T follicular helper cell (primary cell): ENCODE measurements around the gene CACNA2D3.

Source experiments
- DNase-seq: peaks from one replicate; pipeline ENCODE4 v3.0.0-alpha.2; 2020; ENCODE audit warnings: low read depth

Gene CACNA2D3

GRCh38 chr3:54127499-54128056 is 5.2 kb downstream of the CACNA2D3 start:
- no peak for DNase-seq

DNA sequence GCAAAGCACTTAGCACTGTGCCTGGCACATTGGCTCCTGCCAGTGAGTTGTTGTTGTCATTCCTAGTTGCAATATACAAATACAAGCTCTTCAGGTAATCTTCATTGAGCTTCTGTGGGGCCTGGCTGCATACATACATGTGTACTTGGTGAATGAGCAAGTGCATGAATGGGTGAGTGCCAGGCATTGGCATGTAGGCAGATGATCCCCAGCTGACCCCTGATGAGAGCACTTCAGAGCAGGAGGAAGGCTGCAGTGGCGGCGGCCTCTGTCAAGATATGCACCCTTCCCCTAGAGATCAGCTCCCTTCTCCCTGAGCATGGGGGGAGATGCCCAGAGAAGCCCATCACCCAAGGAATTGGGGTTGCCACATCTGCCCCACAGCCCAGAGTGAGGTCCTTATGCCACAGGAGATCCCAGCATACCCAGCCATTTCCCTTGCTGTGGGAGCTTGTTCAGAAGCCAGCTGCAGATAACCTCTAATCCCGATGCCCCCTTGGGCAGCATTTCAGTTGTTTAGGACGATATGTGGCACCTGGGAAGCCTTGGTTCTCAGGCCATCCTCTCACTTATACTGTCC is 8.8 kb downstream of the CACNA2D3 start:
- no peak for DNase-seq

- DNase-seq: no peak
These were observed 9.5 kb downstream of the CACNA2D3 start for GRCh38 chr3:54131890-54132289.

- no peak for DNase-seq
These were observed 10.3 kb downstream of the CACNA2D3 start for GRCh38 chr3:54132685-54133084.

- no peak for DNase-seq
These were observed 10.8 kb downstream of the CACNA2D3 start for GRCh38 chr3:54133196-54133595.

- DNase-seq: no peak
These were observed 11.8 kb downstream of the CACNA2D3 start for GRCh38 chr3:54134155-54134554.

DNA sequence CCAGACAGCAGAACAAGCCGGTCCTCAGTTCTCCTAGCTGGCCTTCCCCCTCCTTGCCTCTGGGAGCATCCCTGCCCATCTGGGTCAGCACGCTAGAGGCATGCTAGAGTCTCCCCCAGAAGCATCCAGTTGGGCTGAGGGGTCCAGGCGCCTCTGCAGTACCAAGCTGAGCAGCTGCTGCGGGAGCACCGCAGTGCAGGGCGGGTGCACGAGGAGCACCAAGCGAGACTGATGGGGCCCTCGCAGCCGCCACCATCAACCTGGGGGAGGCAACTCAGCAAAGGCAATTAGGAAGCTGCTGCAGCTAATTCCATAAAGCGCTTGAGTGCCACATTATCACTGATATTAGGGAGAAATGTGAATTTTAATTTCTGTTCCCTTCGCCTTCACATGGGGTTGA is 12.4 kb downstream of the CACNA2D3 start:
- DNase-seq: no peak

DNA sequence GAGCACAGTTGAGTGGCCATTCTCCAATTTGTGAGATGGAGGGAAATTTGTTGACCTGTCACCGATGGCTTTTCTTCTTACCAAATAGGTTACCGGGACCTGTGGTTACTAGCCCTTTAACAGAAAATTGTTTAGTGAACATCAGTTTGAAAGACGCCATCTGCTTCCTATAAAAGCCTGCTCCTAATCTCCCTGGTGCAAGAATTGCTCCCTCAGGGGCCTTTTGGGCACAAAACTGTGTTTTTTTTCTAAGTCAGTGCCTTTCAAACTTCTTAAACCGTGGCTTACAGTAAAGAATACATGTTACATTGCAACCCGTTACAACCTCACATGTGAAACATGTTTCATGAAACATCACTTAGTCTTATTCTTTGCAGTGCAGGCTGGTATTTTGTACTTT is 15.0 kb downstream of the CACNA2D3 start:
- no peak for DNase-seq

DNA sequence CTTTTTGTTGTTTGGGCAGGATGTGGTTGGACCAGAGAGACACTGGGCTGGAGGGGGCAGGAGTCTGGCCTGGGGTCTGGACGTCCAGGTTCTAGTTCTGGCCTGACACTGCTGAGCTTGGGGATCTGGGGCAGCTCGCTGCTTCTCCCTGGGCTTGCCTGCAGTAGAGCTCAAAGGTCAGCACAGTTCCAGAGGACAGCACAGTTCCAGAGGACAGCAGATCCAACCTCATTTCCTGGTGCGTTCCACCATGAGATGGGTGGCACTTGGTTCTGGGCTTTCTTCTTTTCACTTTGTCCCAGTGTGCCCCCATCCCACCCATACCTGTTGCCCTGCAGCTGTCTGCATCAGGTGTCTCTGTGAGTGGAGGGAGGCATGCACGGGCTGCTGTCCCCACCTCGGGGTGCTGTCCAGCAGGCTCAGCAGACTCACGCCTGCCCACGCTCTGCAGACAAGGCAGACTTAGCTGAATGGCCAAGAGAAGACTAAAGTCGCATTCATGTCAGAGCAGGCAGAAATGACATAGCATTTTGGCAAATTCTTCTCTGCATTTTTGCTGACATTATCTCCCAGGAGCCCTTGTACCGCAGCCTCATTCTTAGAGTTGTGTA is 16.7 kb downstream of the CACNA2D3 start:
- DNase-seq: no peak

- DNase-seq: no peak
These were observed 17.3 kb downstream of the CACNA2D3 start for GRCh38 chr3:54139630-54140029.

- no peak for DNase-seq
These were observed 21.9 kb downstream of the CACNA2D3 start for GRCh38 chr3:54144284-54144683.

- no peak for DNase-seq
These were observed 24.3 kb downstream of the CACNA2D3 start for GRCh38 chr3:54146506-54147239.

DNA sequence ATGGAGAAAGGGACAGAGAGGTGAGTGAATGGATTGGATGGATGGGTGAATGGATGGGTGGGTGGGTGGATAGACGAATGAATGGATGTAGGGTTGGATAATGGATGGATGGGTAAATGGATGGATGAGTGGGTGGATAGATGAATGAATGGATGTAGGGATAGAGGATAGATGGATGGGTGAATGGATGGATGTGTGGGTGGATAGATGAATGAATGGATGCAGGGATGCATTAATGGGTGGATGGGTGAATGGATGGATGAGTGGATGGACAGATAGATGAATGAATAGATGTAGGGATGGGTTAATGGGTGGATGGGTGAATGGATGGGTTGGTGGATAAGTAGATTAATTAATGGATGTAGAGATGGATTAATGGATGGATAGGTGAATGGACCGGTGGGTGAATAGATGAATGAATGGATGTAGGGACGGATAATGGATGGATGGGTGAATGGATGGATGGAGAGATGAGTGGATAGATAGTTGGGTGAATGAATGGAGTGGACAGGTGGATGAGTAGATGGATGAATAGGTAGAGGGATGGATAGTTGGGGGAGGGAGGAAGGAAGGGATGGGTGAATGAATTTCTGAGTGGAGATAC is 28.6 kb downstream of the CACNA2D3 start:
- DNase-seq: no peak

- DNase-seq: no peak
These were observed 31.1 kb downstream of the CACNA2D3 start for GRCh38 chr3:54153477-54153876.

GRCh38 chr3:54157860-54158259 is 35.5 kb downstream of the CACNA2D3 start:
- no peak for DNase-seq

- no peak for DNase-seq
These were observed 37.6 kb downstream of the CACNA2D3 start for GRCh38 chr3:54159917-54160316.

DNA sequence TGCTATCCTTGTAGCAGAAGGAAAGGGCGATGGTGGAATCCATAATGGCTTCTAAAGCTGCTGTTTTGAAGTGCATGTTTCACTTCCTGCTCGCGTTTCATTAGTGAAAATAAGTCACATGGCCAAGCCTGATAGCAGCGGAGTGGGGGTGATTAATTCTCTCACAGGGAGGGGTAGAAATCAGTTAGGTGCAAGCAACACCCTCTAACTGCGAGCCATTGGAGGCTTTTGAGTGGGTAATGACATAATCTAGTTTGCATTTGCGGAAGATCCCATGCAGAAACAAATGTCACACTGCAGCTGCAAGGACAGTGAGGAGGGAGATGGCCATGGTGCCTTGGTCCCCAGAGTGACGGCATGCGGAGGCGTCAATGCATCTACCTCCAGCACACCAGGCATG is 41.1 kb downstream of the CACNA2D3 start:
- DNase-seq: no peak

DNA sequence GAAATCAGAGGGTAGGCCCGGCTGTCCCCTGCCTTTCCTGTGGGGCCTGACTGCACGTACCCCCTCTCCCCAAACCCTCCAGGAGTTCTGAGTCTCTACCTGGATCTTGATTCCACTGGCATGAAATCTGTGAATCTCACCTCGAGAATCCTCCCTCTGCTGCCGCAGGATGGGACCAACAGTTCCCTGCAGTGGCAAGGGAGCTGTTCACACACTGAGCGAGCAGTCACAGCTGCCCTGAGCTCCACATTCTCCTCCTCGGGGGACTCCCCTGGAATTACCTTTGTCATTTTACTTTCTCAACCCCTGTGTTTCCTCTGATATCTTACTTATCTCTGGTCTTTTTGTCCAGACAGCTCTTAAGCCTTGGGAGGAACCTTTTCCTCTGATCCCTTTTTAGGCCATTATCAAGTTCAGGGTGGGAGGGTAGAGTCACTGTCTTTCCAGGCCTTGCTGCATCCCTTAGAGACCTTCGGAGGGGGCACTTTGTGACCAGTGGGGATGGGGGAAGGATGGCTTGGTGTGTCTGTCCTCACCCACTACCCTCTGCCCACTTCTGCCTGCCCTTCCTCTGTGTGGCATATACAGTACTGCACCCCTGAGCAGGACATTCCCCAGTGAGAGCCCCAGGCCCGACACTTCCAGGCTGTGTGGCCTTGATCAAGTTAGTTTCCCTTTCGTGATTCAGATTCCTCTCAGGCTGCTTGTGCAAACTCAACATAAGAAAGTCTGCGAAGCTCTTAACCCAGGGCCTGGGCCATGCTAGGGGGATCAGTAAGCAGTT is 42.0 kb downstream of the CACNA2D3 start:
- DNase-seq: no peak

- no peak for DNase-seq
These were observed 43.5 kb downstream of the CACNA2D3 start for GRCh38 chr3:54165865-54166264.

GRCh38 chr3:54167999-54168398 is 45.6 kb downstream of the CACNA2D3 start:
- no peak for DNase-seq

DNA sequence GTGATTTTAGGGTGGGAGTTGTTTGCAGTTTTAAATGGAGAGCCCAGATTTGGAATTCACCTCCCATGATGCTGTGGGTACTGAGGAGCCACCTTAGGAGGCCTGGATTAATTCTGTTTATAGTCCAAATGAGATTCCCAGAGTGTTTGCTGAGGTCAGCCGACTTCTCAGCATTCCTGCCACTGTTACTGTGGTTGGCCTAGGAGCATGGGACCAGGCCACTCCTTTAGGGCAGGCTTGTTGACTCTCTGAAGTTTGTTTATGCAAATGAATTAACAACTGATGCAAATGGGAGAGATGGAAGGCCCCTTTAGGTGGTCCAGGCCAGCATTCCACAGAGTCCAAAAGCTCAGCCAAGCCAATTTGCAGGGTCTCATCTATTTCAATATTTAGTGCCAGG is 46.1 kb downstream of the CACNA2D3 start:
- no peak for DNase-seq

DNA sequence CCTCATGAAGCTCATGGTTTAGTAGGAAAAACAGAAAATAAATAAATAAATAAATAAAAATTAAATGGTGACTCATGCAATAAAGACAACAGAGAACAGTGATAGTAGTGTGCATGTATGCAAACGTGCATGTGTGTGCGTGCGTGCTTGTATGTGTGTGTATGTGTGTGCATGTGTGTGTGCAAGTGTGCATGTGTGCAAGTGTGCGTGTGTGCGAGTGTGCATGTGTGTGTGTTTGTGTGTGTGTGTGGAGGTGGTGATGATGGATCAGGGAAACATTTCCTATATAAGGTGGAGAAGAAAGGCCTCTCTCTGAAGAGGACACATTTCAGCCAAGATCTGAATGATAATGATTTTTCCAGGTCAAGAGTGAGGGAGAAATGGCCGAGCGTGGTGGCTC is 47.2 kb downstream of the CACNA2D3 start:
- DNase-seq: no peak
